Umbilical cord (tissue), 2 donors: ENCODE results near the gene DMKN. TPM values are rescaled to one million over a fixed set of nuclear protein-coding genes. Genes with fewer than 3 reads are reported as not detected.
"Not testable (repeated sequence)": the region's sequence is repeated elsewhere in the genome, so short reads cannot be mapped to it uniquely, and the experiment has no call there.

Experiments used
- DNase-seq: peaks from one replicate; pipeline ENCODE4 v3.0.0-alpha.2; 2015; ENCODE audit warnings: low spot score
- total RNA-seq: library from RNA; depleted of rRNA; stranded (reverse); fragments of >200 nt; gene quantifications from one replicate; pipeline ENCODE4 v1.2.3, GENCODE V29; 2014; ENCODE audit warnings: low replicate concordance; ENCODE audit not compliant: insufficient read depth

The DMKN gene
- total RNA-seq, 1 donor from 2014 or later, result 11.8 TPM

- not testable (repeated sequence) for DNase-seq
These were observed 51.7 kb downstream of the DMKN start for GRCh38 chr19:35461788-35462187.

- no peak for DNase-seq
These were observed 52.4 kb downstream of the DMKN start for GRCh38 chr19:35461060-35461459.

GRCh38 chr19:35460608-35461007 is 52.8 kb downstream of the DMKN start:
- no peak for DNase-seq

- DNase-seq, result no peak
These were observed 53.9 kb downstream of the DMKN start for GRCh38 chr19:35459414-35460082.

- DNase-seq, result no peak
These were observed 54.6 kb downstream of the DMKN start for GRCh38 chr19:35458731-35459391.

- DNase-seq, result no peak
These were observed 55.3 kb downstream of the DMKN start for GRCh38 chr19:35458192-35458591.

GRCh38 chr19:35457173-35457572 is 56.3 kb downstream of the DMKN start:
- DNase-seq, result no peak

- DNase-seq, result no peak
These were observed 57.7 kb downstream of the DMKN start for GRCh38 chr19:35455616-35456201.

- no peak for DNase-seq
These were observed 58.8 kb downstream of the DMKN start for GRCh38 chr19:35454663-35455062.

GRCh38 chr19:35451338-35452096 is 61.9 kb downstream of the DMKN start:
- no peak for DNase-seq

- DNase-seq, result no peak
These were observed 63.9 kb downstream of the DMKN start for GRCh38 chr19:35449359-35450043.

- no peak for DNase-seq
These were observed 65.6 kb downstream of the DMKN start, which contains the start of gene FFAR2 for GRCh38 chr19:35447606-35448469. Gene FFAR2 (plus strand): TSS chr19:35448257. CDS start chr19:35449715, 1,458 bp downstream.

Other genes with a start within 250 kb of the DMKN start
- 40.2 TPM for gene USF2, start 244.7 kb downstream of the DMKN start, total RNA-seq
- 1.2 TPM for gene HAMP, start 231.1 kb downstream of the DMKN start, total RNA-seq
- gene MAG, start 221.5 kb downstream of the DMKN start, total RNA-seq, result not detected
- gene CD22, start 184.5 kb downstream of the DMKN start, total RNA-seq, result 13.0 TPM
- gene FFAR1, start 165.7 kb downstream of the DMKN start, total RNA-seq, result 0.48 TPM
- gene FFAR3, start 155.2 kb downstream of the DMKN start, total RNA-seq, result 7.0 TPM
- not detected for gene GPR42, start 142.6 kb downstream of the DMKN start, total RNA-seq
- 0.72 TPM for gene FFAR2, start 65.4 kb downstream of the DMKN start, total RNA-seq
- gene KRTDAP, start 23.2 kb downstream of the DMKN start, total RNA-seq, result 56.1 TPM
- gene SBSN, start 14.7 kb upstream of the DMKN start, total RNA-seq, result 2.2 TPM
- gene GAPDHS, start 19.8 kb upstream of the DMKN start, total RNA-seq, result not detected
- gene TMEM147, start 32.0 kb upstream of the DMKN start, total RNA-seq, result 55.4 TPM
- not detected for gene ATP4A, start 50.0 kb upstream of the DMKN start, total RNA-seq
- gene PMIS2, start 72.5 kb upstream of the DMKN start, total RNA-seq, result not detected
- 4.6 TPM for gene HAUS5, start 99.1 kb upstream of the DMKN start, total RNA-seq
- 20.9 TPM for gene RBM42, start 115.4 kb upstream of the DMKN start, total RNA-seq
- gene ETV2, start 128.1 kb upstream of the DMKN start, total RNA-seq, result not detected
- gene COX6B1, start 134.7 kb upstream of the DMKN start, total RNA-seq, result 177 TPM
- gene UPK1A, start 152.9 kb upstream of the DMKN start, total RNA-seq, result 6.7 TPM
- gene ZBTB32, start 190.9 kb upstream of the DMKN start, total RNA-seq, result not detected
- gene KMT2B, start 204.4 kb upstream of the DMKN start, total RNA-seq, result 2.2 TPM
- not detected for gene IGFLR1, start 228.8 kb upstream of the DMKN start, total RNA-seq
- gene U2AF1L4, start 231.8 kb upstream of the DMKN start, total RNA-seq, result not detected
- gene PSENEN, start 232.0 kb upstream of the DMKN start, total RNA-seq, result 3.6 TPM
- 8.4 TPM for gene LIN37, start 234.9 kb upstream of the DMKN start, total RNA-seq
- gene HSPB6, start 243.4 kb upstream of the DMKN start, total RNA-seq, result 67.4 TPM
- 15.9 TPM for gene PROSER3, start 244.5 kb upstream of the DMKN start, total RNA-seq